ENCODE measurements around the gene LZTR1.

- TF ChIP-seq POLR2A (IDR thresholded peaks at IDR 0.05) (no peak), CTCF (IDR thresholded peaks at IDR 0.05) (no peak), EP300 (IDR thresholded peaks at IDR 0.05) (no peak)
Observed at GRCh38 chr22:20987375-20987774, 5.3 kb downstream of the LZTR1 start.
